ENCODE data around the gene STRIT1. TPM values are rescaled to one million over a fixed set of nuclear protein-coding genes. Genes with fewer than 3 reads are reported as not detected.

STRIT1 gene
- total and polyA plus RNA-seq, 7 donors: 714 to 1,417 (median 1,022) TPM

DNA sequence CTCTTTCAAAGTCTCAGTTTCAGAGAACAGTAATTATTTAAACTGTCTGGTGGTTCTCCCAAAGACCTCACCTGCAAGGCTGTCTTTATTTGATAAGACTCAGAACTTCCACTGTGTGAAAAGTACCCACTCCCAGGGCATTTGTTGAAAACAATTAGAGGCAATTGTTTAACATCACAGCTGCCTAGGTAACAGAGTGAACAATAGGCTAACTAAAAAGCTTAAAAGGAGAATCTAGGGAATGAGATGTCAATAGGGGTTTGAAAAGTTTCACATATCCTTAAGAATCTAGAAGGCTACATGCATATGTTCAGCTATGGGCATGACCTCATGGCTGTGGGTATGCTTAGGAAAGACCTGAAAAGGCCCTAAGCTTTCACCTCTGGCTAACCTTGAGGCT, 2.9 kb upstream of the STRIT1 start:
- intact Hi-C loops (cut with DNase I): no loop called here
- Histone ChIP-seq H3K9me3 (peaks cover 18% of the 10 kb centered on the region), H3K4me1 (no peaks in the 10 kb centered on the region), H3K27ac (no peak overlapping the region), H3K4me3 (no peak overlapping the region), H3K36me3 (ENCODE audit: insufficient read depth in 1 of 2, low read depth in 1 of 2) (no peaks in the 10 kb centered on the region), H3K27me3 (ENCODE audit: insufficient read depth in 3 of 3, low read length in 2 of 3) (no peaks in the 10 kb centered on the region)
- no peak for DNase-seq
- no peak for ATAC-seq
- TF ChIP-seq, protein P1, sequence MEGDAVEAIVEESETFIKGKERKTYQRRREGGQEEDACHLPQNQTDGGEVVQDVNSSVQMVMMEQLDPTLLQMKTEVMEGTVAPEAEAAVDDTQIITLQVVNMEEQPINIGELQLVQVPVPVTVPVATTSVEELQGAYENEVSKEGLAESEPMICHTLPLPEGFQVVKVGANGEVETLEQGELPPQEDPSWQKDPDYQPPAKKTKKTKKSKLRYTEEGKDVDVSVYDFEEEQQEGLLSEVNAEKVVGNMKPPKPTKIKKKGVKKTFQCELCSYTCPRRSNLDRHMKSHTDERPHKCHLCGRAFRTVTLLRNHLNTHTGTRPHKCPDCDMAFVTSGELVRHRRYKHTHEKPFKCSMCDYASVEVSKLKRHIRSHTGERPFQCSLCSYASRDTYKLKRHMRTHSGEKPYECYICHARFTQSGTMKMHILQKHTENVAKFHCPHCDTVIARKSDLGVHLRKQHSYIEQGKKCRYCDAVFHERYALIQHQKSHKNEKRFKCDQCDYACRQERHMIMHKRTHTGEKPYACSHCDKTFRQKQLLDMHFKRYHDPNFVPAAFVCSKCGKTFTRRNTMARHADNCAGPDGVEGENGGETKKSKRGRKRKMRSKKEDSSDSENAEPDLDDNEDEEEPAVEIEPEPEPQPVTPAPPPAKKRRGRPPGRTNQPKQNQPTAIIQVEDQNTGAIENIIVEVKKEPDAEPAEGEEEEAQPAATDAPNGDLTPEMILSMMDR (IDR thresholded peaks at IDR 0.05): no peak

DNA sequence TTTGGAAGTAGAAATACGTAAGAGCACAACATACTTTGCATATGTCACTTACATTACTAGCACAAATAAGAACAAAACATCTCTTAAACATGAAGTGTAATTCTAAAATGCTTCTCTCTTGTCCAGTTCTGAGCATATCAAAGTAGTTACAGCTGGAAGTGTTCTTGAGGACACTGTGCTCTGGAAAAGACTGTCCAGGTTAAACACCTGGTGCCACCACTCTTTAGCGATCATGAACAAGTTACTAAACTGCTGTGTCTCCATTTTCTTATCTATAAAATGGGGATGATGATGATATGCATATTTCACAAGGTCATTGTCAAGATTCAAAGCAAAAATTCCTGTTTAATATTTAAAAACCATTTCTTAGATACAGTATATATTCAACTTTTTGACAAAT, 790 bp downstream of the STRIT1 start:
- 42 to 67% (median 63%) methylated on average over 2 of the region's 2 CpGs for WGBS, 3 donors
- H3K27ac ChIP-seq: peak overlapping the region; percentile 82
- TF ChIP-seq, protein P1 (IDR thresholded peaks at IDR 0.05): no peak
- peaks cover 13% of the 10 kb centered on the region for H3K9me3 ChIP-seq
- no peaks in the 10 kb centered on the region for H3K4me1 ChIP-seq
- intact Hi-C loops (cut with DNase I): loop anchor here (2.0 to 5.0 kb wide), 3 partner anchors 60 to 100 kb away; no protein-coding TSS in a partner anchor
- peak overlapping the region; percentile 63 for H3K4me3 ChIP-seq
- H3K36me3 ChIP-seq (ENCODE audit: insufficient read depth in 1 of 2, low read depth in 1 of 2): peaks cover 0 to 6% of the 10 kb centered on the region in 2 donors
- H3K27me3 ChIP-seq (ENCODE audit: insufficient read depth in 3 of 3, low read length in 2 of 3): no peaks in the 10 kb centered on the region
- ATAC-seq (peak; percentile 61 to 86 (median 78)), DNase-seq (no peak)

DNA sequence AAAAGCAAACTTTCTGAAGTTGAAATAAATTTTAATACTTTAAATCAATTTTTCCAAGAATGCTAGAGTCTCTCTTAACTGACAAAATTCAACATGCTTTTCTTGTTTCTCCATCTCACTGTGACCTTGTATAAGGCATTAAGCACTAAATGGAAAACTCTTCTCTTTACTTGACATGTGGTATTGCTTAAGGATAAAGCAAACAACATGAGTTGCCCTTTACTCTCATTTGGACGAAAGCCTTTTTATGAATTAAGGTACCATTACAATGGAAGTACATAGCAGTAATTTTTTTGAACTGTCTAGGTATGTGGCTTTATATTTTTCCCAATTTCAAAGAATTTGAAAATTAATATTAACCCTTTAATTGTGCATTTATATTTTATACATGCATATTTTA, 1.4 kb downstream of the STRIT1 start:
- H3K4me1 ChIP-seq: no peaks in the 10 kb centered on the region
- peak overlapping the region; percentile 63 for H3K4me3 ChIP-seq
- TF ChIP-seq, protein P1 (IDR thresholded peaks at IDR 0.05): no peak
- peak overlapping the region; percentile 82 for H3K27ac ChIP-seq
- WGBS, 3 donors: 36 to 71% (median 40%) methylated on average over 1 of the region's 1 CpG
- peaks cover 0 to 6% of the 10 kb centered on the region in 2 donors for H3K36me3 ChIP-seq (ENCODE audit: insufficient read depth in 1 of 2, low read depth in 1 of 2)
- ATAC-seq (peak; percentile 39 to 76 (median 52)), DNase-seq (no peak)
- H3K9me3 ChIP-seq: peaks cover 13% of the 10 kb centered on the region
- H3K27me3 ChIP-seq (ENCODE audit: insufficient read depth in 3 of 3, low read length in 2 of 3): no peaks in the 10 kb centered on the region
- intact Hi-C loops (cut with DNase I): loop anchor here (2.0 to 5.0 kb wide), 3 partner anchors 59 to 99 kb away; no protein-coding TSS in a partner anchor

DNA sequence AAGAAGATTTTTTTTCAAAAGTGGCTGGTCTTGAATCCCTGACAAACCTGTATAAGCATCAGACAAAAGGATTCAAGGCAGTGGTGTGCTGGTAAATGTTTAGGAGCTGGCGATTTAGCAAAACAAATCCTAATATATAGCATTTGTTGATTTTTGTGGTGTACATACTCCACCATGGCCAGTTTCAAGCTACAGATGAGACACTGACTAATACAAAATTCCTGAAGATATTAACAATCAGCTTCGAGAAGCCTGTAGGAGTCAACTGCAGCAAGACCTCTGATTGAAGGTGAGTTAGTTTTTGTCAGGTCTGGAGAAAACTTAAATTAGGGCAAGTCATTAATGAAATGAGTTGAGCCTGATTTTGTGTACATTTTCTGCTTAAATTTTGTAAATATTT, 6.7 kb downstream of the STRIT1 start:
- H3K4me3 ChIP-seq: no peak overlapping the region
- WGBS, 3 donors: 79 to 80% (median 79%) methylated on average over 2 of the region's 2 CpGs
- ATAC-seq: no peak
- DNase-seq: no peak
- H3K36me3 ChIP-seq (ENCODE audit: insufficient read depth in 1 of 2, low read depth in 1 of 2): peaks cover 0 to 6% of the 10 kb centered on the region in 2 donors
- intact Hi-C loops (cut with DNase I): no loop called here
- TF ChIP-seq, protein P1 (IDR thresholded peaks at IDR 0.05): no peak
- H3K9me3 ChIP-seq: no peaks in the 10 kb centered on the region
- no peaks in the 10 kb centered on the region for H3K27me3 ChIP-seq (ENCODE audit: insufficient read depth in 3 of 3, low read length in 2 of 3)
- peaks cover 12% of the 10 kb centered on the region for H3K4me1 ChIP-seq
- peak overlapping the region; percentile 46 for H3K27ac ChIP-seq

DNA sequence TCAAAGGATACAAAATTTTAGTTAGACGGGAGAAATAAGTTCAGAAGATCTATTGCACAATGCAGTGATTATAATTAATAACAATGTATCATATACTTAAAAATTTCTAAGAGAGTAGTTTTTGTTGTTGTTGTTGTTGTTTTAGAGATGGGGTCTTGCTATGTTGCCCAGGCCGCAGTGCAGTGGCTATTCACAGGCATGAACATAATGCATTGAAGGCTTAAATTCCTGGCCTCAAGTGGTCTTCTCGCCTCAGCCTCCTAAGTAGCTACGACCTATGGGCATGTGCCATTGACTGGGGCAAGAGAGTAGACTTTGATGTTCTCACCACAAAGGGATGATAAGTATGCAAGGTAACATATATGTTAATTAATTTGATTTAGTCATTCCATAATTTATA, 7.5 kb downstream of the STRIT1 start:
- Histone ChIP-seq H3K27me3 (ENCODE audit: insufficient read depth in 3 of 3, low read length in 2 of 3) (no peaks in the 10 kb centered on the region), H3K36me3 (ENCODE audit: insufficient read depth in 1 of 2, low read depth in 1 of 2) (peaks cover 0 to 6% of the 10 kb centered on the region in 2 donors), H3K9me3 (no peaks in the 10 kb centered on the region), H3K27ac (no peak overlapping the region), H3K4me1 (peaks cover 14% of the 10 kb centered on the region), H3K4me3 (no peak overlapping the region)
- WGBS, 3 donors: 80 to 89% (median 87%) methylated on average over 4 of the region's 4 CpGs
- ATAC-seq (peak in 1 of 4 donors; percentile 16), DNase-seq (no peak)
- TF ChIP-seq, protein P1 (IDR thresholded peaks at IDR 0.05): no peak
- intact Hi-C loops (cut with DNase I): no loop called here
